ENCODE data around the gene SHROOM3.

Gene SHROOM3

GRCh38 chr4:76626686-76627465, 191.8 kb downstream of the SHROOM3 start:
- Histone ChIP-seq H3K4me3 (ENCODE audit: low read depth, low read length) (no peak overlapping the region), H3K36me3 (ENCODE audit: control insufficient read depth, insufficient read depth, low read length) (no peaks in the 10 kb centered on the region), H3K9me3 (ENCODE audit: control insufficient read depth, insufficient read depth, low read depth, low read length) (no peaks in the 10 kb centered on the region), H3K9ac (ENCODE audit: low read length) (no peak overlapping the region), H3K4me1 (ENCODE audit: control insufficient read depth, insufficient read depth, low read length) (peaks cover 43% of the 10 kb centered on the region), H3K27ac (ENCODE audit: low read depth, low read length) (no peak overlapping the region), H3K27me3 (ENCODE audit: control insufficient read depth, insufficient read depth, low read length) (no peaks in the 10 kb centered on the region)

GRCh38 chr4:76628251-76628650, 193.2 kb downstream of the SHROOM3 start:
- Histone ChIP-seq H3K9me3 (ENCODE audit: control insufficient read depth, insufficient read depth, low read depth, low read length) (no peaks in the 10 kb centered on the region), H3K27ac (ENCODE audit: low read depth, low read length) (no peak overlapping the region), H3K4me3 (ENCODE audit: low read depth, low read length) (no peak overlapping the region), H3K4me1 (ENCODE audit: control insufficient read depth, insufficient read depth, low read length) (peaks cover 32% of the 10 kb centered on the region), H3K36me3 (ENCODE audit: control insufficient read depth, insufficient read depth, low read length) (no peaks in the 10 kb centered on the region), H3K27me3 (ENCODE audit: control insufficient read depth, insufficient read depth, low read length) (no peaks in the 10 kb centered on the region), H3K9ac (ENCODE audit: low read length) (no peak overlapping the region)

- Histone ChIP-seq H3K27me3 (ENCODE audit: control insufficient read depth, insufficient read depth, low read length) (no peaks in the 10 kb centered on the region), H3K9ac (ENCODE audit: low read length) (no peak overlapping the region), H3K4me3 (ENCODE audit: low read depth, low read length) (no peak overlapping the region), H3K27ac (ENCODE audit: low read depth, low read length) (no peak overlapping the region), H3K9me3 (ENCODE audit: control insufficient read depth, insufficient read depth, low read depth, low read length) (no peaks in the 10 kb centered on the region), H3K36me3 (ENCODE audit: control insufficient read depth, insufficient read depth, low read length) (no peaks in the 10 kb centered on the region), H3K4me1 (ENCODE audit: control insufficient read depth, insufficient read depth, low read length) (peaks cover 15% of the 10 kb centered on the region)
These were observed 195.7 kb downstream of the SHROOM3 start for GRCh38 chr4:76630741-76631140.

GRCh38 chr4:76634220-76634619, 199.2 kb downstream of the SHROOM3 start:
- Histone ChIP-seq H3K36me3 (ENCODE audit: control insufficient read depth, insufficient read depth, low read length) (no peaks in the 10 kb centered on the region), H3K27ac (ENCODE audit: low read depth, low read length) (no peak overlapping the region), H3K4me3 (ENCODE audit: low read depth, low read length) (no peak overlapping the region), H3K9me3 (ENCODE audit: control insufficient read depth, insufficient read depth, low read depth, low read length) (no peaks in the 10 kb centered on the region), H3K4me1 (ENCODE audit: control insufficient read depth, insufficient read depth, low read length) (peaks cover 7% of the 10 kb centered on the region; the same call in 1 of the 2 replicates), H3K9ac (ENCODE audit: low read length) (no peak overlapping the region), H3K27me3 (ENCODE audit: control insufficient read depth, insufficient read depth, low read length) (no peaks in the 10 kb centered on the region)

GRCh38 chr4:76637712-76638361, 202.8 kb downstream of the SHROOM3 start:
- Histone ChIP-seq H3K27ac (ENCODE audit: low read depth, low read length) (no peak overlapping the region), H3K36me3 (ENCODE audit: control insufficient read depth, insufficient read depth, low read length) (no peaks in the 10 kb centered on the region), H3K9me3 (ENCODE audit: control insufficient read depth, insufficient read depth, low read depth, low read length) (no peaks in the 10 kb centered on the region), H3K4me3 (ENCODE audit: low read depth, low read length) (no peak overlapping the region), H3K9ac (ENCODE audit: low read length) (no peak overlapping the region), H3K27me3 (ENCODE audit: control insufficient read depth, insufficient read depth, low read length) (no peaks in the 10 kb centered on the region), H3K4me1 (ENCODE audit: control insufficient read depth, insufficient read depth, low read length) (peaks cover 19% of the 10 kb centered on the region)

- Histone ChIP-seq H3K27ac (ENCODE audit: low read depth, low read length) (no peak overlapping the region), H3K9me3 (ENCODE audit: control insufficient read depth, insufficient read depth, low read depth, low read length) (no peaks in the 10 kb centered on the region), H3K9ac (ENCODE audit: low read length) (no peak overlapping the region), H3K4me1 (ENCODE audit: control insufficient read depth, insufficient read depth, low read length) (peaks cover 13% of the 10 kb centered on the region), H3K36me3 (ENCODE audit: control insufficient read depth, insufficient read depth, low read length) (no peaks in the 10 kb centered on the region), H3K4me3 (ENCODE audit: low read depth, low read length) (no peak overlapping the region), H3K27me3 (ENCODE audit: control insufficient read depth, insufficient read depth, low read length) (no peaks in the 10 kb centered on the region)
These were observed 204.3 kb downstream of the SHROOM3 start for GRCh38 chr4:76639288-76639687.

- Histone ChIP-seq H3K27ac (ENCODE audit: low read depth, low read length) (no peak overlapping the region), H3K4me1 (ENCODE audit: control insufficient read depth, insufficient read depth, low read length) (peaks cover 12% of the 10 kb centered on the region), H3K9ac (ENCODE audit: low read length) (no peak overlapping the region), H3K27me3 (ENCODE audit: control insufficient read depth, insufficient read depth, low read length) (no peaks in the 10 kb centered on the region), H3K9me3 (ENCODE audit: control insufficient read depth, insufficient read depth, low read depth, low read length) (no peaks in the 10 kb centered on the region), H3K36me3 (ENCODE audit: control insufficient read depth, insufficient read depth, low read length) (no peaks in the 10 kb centered on the region), H3K4me3 (ENCODE audit: low read depth, low read length) (no peak overlapping the region)
These were observed 205.4 kb downstream of the SHROOM3 start for GRCh38 chr4:76640353-76640910.

GRCh38 chr4:76641351-76641750, 206.3 kb downstream of the SHROOM3 start:
- Histone ChIP-seq H3K4me1 (ENCODE audit: control insufficient read depth, insufficient read depth, low read length) (peaks cover 12% of the 10 kb centered on the region), H3K4me3 (ENCODE audit: low read depth, low read length) (no peak overlapping the region), H3K36me3 (ENCODE audit: control insufficient read depth, insufficient read depth, low read length) (no peaks in the 10 kb centered on the region), H3K27me3 (ENCODE audit: control insufficient read depth, insufficient read depth, low read length) (no peaks in the 10 kb centered on the region), H3K9ac (ENCODE audit: low read length) (no peak overlapping the region), H3K27ac (ENCODE audit: low read depth, low read length) (no peak overlapping the region), H3K9me3 (ENCODE audit: control insufficient read depth, insufficient read depth, low read depth, low read length) (no peaks in the 10 kb centered on the region)

GRCh38 chr4:76641758-76642157, 206.7 kb downstream of the SHROOM3 start:
- H3K27ac ChIP-seq (ENCODE audit: low read depth, low read length): no peak overlapping the region
- H3K4me1 ChIP-seq (ENCODE audit: control insufficient read depth, insufficient read depth, low read length): peaks cover 12% of the 10 kb centered on the region
- no peak overlapping the region for H3K4me3 ChIP-seq (ENCODE audit: low read depth, low read length)
- no peaks in the 10 kb centered on the region for H3K36me3 ChIP-seq (ENCODE audit: control insufficient read depth, insufficient read depth, low read length)
- H3K9ac ChIP-seq (ENCODE audit: low read length): no peak overlapping the region
- H3K27me3 ChIP-seq (ENCODE audit: control insufficient read depth, insufficient read depth, low read length): no peaks in the 10 kb centered on the region
- no peaks in the 10 kb centered on the region for H3K9me3 ChIP-seq (ENCODE audit: control insufficient read depth, insufficient read depth, low read depth, low read length)

GRCh38 chr4:76644831-76645485, 209.9 kb downstream of the SHROOM3 start:
- H3K4me3 ChIP-seq (ENCODE audit: low read depth, low read length): no peak overlapping the region
- H3K36me3 ChIP-seq (ENCODE audit: control insufficient read depth, insufficient read depth, low read length): no peaks in the 10 kb centered on the region
- H3K9ac ChIP-seq (ENCODE audit: low read length): no peak overlapping the region
- no peaks in the 10 kb centered on the region; the same call in 1 of the 2 replicates for H3K9me3 ChIP-seq (ENCODE audit: control insufficient read depth, insufficient read depth, low read depth, low read length)
- H3K27ac ChIP-seq (ENCODE audit: low read depth, low read length): no peak overlapping the region
- peaks cover 12% of the 10 kb centered on the region for H3K4me1 ChIP-seq (ENCODE audit: control insufficient read depth, insufficient read depth, low read length)
- no peaks in the 10 kb centered on the region for H3K27me3 ChIP-seq (ENCODE audit: control insufficient read depth, insufficient read depth, low read length)

- no peaks in the 10 kb centered on the region; the same call in 1 of the 2 replicates for H3K9me3 ChIP-seq (ENCODE audit: control insufficient read depth, insufficient read depth, low read depth, low read length)
- no peaks in the 10 kb centered on the region for H3K4me1 ChIP-seq (ENCODE audit: control insufficient read depth, insufficient read depth, low read length)
- no peaks in the 10 kb centered on the region for H3K27me3 ChIP-seq (ENCODE audit: control insufficient read depth, insufficient read depth, low read length)
- H3K27ac ChIP-seq (ENCODE audit: low read depth, low read length): no peak overlapping the region
- no peaks in the 10 kb centered on the region for H3K36me3 ChIP-seq (ENCODE audit: control insufficient read depth, insufficient read depth, low read length)
- H3K9ac ChIP-seq (ENCODE audit: low read length): no peak overlapping the region
- H3K4me3 ChIP-seq (ENCODE audit: low read depth, low read length): no peak overlapping the region
These were observed 214.1 kb downstream of the SHROOM3 start for GRCh38 chr4:76649086-76649485.

Measured in HUES6 (cell line).